HT1080 (cell line): ENCODE results near the gene GPR6. TPM values are rescaled to one million over a fixed set of nuclear protein-coding genes. Genes with fewer than 3 reads are reported as not detected.

Experiments used
- DNase-seq: peaks from one replicate; pipeline ENCODE4 v3.0.0-alpha.2; 2015; ENCODE audit warnings: low read depth
- polyA plus RNA-seq, 2 experiments: library from polyadenylated mRNA; depleted of rRNA; stranded (reverse); fragments of >200 nt; gene quantifications; 2 replicates each; pipeline ENCODE4 v1.2.3, GENCODE V29; 2015
- total RNA-seq: library from RNA; depleted of rRNA; stranded (reverse); fragments of >200 nt; shearing (Covaris generic); gene quantifications from 2 replicates; pipeline ENCODE4 v1.2.3, GENCODE V29; 2014; rRNA removed

Gene GPR6, protein sequence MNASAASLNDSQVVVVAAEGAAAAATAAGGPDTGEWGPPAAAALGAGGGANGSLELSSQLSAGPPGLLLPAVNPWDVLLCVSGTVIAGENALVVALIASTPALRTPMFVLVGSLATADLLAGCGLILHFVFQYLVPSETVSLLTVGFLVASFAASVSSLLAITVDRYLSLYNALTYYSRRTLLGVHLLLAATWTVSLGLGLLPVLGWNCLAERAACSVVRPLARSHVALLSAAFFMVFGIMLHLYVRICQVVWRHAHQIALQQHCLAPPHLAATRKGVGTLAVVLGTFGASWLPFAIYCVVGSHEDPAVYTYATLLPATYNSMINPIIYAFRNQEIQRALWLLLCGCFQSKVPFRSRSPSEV
- not detected in 2 replicates for total RNA-seq
- not detected in 2 replicates for polyA plus RNA-seq (2015; cell fraction: cytosol; rRNA removed)
- not detected in 2 replicates for polyA plus RNA-seq (2015; cell fraction: nucleus; rRNA removed)

DNA sequence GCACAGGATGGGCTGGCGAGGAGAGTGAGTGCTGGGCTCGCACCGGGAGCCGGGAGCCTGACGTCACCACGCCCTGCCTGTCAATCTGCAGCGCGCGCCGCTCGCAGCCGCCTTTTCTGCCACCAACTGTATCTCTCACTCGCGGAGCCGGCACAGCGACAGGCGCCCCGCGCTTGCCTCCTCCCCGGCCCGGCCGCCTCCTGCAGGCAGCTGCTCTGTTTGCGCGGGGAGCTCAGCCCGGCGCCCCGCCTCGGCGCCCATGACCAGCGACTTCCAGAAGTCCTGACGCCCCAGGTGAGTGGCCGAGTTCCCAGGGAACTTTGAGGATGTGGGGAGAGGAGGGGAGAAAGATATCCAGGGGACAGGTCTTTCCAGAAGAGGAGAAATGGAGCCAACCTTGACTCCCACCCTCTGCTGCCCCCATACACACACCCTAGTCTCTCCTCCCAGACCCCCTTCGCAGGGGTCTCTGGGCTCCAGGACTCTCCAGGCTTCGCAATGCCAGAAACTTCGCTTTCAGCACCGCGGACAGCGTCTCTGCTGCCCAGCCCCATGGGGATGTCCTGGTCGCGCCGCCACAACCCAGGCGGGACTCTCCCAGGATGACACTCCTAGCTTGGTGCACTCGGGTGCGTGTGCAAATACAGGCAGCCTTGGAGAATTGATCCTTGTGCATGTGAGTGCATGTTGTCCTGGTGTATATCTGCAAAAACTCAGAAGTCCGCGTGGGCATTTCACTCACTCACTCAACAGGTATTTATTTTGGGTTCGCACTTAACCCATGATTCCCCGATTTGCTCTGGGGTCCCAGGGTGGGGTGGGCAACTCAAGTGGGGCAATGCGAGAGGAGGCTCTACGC is at the start of gene GPR6:
GPR6 (plus strand) TSS at position 138 of the 859 bp plus-strand sequence. CDS start 802 bp downstream, outside the sequence.
- peak; percentile 23 for DNase-seq

DNA sequence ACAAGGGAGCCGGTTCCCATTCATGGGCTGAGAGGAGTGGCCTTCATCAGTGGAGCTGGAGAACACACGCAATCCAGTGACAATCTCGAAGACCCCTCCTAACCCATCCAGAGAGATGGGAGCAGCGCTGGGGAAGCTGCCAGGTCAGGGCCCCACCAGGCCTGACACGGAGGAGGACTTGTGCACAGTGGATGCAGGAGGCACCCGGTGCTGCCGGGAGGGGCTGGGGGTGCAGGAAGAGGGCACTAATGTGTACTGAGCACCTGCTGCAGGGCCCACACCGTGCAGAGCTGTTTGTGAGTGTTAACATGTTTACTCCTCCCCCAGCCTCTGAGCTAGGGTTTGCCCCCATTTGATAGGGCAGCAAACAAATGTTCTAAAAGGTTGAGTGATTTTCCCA is 43.8 kb upstream of the GPR6 start:
- DNase-seq, result no peak

DNA sequence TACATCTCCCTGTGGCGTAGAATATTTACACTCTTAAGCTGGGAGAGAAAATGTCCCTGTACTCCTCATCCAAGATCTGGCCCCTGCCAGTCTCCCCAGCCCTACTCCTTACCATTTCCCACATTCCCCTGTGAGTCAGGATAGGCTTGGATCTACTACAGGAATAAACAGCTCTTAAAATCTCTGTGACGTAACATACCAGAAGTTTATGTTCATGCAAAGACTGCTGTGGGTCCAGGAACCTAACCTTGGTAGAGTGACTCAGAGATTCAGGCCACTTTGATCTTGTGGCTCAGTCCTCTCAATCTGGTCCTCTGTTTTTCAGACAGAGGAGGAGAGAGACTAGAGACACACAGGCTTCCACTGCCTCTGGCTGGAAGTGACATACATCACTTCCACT is 38.5 kb upstream of the GPR6 start:
- DNase-seq, result peak; percentile 86

DNA sequence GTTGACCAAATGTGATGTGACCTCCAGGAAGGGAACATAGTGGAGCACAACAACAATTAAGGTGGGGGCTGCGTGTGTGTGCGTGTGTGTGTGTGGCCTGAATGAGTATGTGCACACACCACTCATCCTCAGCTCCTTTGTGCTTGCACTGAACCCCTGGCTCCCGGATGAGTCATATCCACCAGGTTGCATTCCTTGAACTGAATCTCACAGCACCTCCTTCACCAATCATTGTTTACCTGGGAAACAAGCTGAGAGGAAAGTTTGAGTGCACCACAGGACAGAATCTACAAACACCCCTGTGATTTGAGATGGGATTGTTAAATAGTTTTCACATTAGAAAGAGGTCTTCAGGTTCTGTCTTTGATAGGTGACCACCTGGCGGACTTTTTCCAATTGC is 33.7 kb upstream of the GPR6 start:
- peak; percentile 60 for DNase-seq

DNA sequence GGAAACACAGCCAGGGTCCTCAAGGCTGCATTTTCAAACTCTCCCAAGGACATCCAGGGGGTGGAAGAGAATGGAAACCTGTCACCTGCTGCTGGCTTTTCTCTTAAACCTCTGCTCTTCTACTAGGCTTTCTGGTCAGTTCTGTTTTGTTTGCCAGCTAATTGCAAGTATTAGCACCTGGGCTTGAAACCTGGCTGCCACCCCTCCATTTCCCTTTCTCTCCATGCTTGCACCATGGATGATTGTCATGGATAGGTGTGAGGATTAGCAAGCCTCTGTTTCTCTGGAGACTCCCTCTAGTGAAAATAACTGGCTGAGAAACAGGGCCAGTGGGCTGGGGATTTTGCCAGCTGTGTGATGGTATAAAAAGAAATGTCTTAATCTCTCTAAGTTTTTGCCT is 33.0 kb upstream of the GPR6 start:
- DNase-seq, result no peak

DNA sequence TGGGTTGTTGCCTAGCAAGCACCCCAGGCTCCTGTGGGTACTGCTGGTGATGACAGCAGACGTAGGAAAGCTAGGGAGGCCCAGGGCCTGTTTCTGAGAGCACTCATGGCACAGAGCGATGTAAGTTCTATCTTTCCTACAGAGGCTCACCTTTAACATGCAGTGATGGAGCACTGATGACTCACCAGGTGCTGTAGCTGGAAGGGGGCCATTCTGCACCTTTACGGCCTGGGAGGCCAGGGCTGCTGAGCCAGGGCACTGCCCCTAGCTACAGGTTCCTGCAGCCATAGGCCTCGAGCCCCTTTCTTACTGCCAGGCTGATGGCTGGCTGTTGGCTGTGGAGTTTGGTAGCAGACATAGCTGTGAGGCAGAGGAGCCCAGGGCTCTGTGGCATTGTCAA is 31.1 kb upstream of the GPR6 start:
- no peak for DNase-seq

DNA sequence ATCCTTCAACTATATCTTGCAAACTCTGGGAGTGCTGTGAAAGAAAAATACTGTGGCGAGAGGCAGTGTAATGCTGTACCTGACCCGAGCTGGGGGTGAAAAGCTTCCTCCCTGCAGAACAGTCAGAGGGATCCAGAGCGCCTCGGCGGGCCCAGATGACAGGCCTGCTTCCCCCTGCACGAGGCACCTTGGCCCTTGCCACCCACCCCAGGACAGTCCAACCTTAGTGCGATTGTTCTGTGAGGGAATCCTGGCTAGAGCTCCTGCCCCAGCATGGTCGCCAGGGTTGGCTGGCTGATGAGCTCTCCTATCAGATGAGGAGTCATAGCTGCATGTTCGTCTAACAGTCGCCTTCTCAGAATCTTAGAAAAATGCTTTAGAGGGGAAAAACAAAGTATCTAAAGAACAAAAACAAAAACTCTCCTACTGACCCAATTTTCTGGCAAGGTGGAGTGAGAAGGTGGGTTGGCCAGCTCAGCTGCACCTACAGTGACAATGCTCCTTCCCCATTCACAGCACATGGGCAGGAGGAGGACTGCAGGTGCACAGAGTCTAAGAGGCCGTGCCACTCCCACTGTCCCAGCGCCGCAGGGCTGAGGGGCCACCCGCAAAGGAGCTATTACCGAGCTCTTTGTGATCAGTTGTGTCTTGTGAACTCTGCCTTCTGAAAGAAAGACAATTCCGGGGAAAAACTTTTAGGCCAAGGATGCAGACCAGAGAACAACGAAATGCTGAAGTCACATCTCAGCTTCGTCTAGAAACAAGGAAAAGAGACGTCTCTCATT is 28.6 kb upstream of the GPR6 start:
- no peak for DNase-seq

DNA sequence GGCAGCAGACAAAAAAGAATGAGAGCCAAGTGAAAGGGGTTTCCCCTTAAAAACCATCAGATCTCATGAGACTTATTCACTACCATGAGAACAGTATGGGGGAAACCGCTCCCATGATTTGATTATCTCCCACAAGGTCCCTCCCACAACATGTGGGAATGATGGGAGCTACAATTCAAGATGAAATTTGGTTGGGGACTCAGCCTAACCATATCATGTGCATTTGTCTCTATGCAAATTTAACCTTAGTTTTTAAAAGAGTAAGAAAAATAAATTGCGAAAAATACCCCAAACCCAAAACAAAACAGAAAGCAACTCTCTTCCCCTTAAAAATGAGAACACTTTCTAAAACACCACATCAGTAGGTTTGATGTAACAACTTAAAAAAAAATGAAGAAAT is 22.6 kb upstream of the GPR6 start:
- DNase-seq, result no peak

DNA sequence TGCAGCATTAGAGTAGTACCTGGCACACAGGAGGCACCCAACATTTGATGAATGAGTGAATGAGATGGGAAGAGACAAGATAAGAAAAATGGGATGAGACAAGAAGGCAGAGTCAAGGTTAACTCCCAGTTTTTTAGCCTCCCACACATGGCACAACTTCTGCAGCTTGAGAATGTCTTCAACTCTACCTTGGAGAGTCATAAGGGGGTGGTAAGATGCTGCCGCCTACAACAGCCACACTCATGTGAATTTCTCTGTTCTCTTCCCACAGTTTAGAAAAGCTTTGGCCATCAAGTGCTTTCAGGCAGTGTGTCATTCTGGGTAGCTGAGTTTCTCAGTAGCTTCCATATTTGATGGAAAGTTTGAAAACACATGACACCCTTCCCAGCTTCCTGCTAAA is 19.5 kb upstream of the GPR6 start:
- no peak for DNase-seq

DNA sequence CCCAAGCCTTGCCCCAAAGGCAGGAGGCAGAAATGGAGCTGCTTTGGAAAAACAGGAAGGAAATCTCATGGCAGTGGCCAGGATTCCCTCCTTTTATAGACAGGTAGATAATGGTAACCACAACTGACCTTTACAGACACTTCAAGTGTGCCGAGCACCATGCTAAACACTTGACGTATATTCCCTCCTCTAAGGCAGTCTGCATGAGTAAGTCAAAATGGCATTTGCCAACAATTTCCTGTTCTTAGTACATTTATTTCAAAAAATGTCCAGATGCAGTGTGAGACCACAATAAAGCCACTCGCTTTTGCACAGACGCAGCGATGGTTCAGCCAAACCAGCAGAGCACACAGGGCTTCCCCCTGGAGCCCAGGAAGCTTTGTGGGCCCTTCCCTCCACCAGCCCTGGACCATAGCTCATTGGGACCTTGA is 16.5 kb upstream of the GPR6 start:
- peak; percentile 94 for DNase-seq

DNA sequence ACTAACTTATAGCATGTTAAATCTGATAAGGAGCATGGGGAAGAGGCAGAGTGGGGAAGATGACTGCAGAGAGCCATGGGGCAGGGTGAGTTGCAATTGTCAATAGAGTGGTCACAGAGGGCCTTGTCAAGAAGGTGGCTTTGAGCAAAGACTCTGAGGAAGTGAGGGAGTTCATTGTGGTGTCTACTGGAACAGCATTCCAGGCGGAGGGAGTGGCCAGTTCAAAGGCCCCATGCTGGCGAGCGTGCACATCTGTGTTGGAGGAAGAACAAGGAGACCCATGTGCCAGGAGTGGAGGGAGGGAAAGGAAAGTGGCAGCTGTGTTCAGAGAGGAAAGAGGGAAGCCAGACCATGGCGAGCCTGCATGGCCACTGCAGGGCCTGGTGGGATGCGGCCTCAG is 15.8 kb upstream of the GPR6 start:
- DNase-seq, result peak; percentile 29

DNA sequence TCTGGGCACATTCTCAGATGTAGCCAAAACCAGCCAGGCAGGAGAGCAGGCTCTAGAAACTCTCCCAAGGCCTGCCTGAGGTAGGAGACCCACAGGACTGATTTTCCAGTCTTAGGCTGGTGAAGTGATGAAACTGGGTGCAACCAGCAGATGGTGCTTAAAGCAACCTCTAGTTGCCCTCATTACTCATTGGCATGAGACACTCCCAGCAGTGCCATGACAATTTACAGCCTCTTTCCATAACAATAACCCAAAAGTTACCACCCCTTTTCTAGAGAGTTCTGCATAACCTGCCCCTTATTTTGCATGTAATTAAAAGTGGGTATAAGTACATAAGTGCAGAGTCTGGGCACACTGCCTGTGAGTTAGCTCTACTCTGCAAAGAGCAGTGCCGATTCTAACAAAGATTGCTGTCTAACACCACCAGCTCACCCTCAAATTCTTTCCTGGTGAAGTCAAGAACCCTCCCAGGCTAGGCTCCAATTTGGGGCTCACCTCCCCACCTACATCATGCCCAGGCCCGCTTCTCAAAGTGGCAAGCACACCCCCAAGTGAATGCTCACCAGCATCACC is 14.4 kb upstream of the GPR6 start:
- no peak for DNase-seq

DNA sequence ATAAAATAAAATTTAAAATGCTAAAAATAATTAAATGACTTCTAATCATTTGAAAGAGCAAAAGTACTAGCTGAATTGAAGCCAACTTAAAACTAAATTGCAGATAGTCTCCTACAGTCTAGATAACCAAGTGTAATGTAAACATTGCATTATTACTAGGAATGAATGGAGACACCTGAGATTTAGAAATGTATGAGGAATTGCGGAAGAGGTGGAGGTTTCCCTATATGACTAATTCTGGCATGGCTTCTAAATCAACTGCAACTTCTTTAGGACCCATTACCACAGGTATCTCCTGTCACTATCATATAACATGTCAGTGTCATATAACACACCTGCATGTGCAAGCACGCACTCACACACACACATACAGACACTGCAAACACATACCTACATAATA is 13.2 kb upstream of the GPR6 start:
- DNase-seq, result no peak

DNA sequence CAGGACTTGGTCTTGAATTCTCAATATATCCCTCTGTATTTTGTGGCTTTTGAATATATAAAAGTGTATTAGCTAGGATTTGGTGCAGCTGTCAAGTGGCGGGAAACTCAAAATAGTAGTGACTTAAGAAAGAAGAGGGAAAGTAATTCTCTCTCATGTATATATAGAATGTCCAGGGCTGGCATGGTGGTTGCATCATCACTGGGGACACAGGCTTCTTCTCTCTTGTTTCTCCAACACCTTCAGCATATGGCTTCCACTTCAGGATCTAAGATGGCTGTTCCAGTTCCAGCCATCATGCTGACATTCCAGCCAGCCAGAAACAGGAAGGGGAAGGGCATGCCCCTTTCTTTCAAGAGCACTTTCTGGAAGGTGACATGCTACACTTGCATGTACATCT is 11.8 kb upstream of the GPR6 start:
- DNase-seq, result no peak

DNA sequence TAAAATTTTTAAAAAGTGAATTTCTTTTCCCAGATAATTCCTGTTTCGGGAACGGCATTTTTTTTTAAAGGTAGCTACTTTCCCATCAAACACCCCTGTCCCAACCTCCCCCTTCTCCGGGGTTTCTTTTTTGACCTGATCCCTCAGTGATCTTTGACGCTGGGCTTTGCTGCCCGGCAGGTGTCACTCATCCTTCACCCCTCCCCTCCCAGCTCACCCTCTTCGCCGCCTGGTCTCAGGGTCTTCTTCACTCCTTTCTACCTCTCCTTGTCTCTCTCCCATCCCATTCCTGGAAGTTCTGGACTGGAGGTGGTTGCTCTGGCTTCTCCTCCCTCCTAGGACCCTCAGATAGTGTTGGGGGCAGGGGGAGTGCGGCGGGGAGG is 329 bp upstream of the GPR6 start:
- DNase-seq, result no peak

DNA sequence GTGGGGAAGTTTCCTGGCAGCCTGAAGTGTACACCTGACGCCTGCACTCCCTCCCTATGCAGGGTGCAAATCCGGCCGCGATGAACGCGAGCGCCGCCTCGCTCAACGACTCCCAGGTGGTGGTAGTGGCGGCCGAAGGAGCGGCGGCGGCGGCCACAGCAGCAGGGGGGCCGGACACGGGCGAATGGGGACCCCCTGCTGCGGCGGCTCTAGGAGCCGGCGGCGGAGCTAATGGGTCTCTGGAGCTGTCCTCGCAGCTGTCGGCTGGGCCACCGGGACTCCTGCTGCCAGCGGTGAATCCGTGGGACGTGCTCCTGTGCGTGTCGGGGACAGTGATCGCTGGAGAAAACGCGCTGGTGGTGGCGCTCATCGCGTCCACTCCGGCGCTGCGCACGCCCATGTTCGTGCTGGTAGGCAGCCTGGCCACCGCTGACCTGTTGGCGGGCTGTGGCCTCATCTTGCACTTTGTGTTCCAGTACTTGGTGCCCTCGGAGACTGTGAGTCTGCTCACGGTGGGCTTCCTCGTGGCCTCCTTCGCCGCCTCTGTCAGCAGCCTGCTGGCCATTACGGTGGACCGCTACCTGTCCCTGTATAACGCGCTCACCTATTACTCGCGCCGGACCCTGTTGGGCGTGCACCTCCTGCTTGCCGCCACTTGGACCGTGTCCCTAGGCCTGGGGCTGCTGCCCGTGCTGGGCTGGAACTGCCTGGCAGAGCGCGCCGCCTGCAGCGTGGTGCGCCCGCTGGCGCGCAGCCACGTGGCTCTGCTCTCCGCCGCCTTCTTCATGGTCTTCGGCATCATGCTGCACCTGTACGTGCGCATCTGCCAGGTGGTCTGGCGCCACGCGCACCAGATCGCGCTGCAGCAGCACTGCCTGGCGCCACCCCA is 1.2 kb downstream of the GPR6 start:
- DNase-seq, result no peak

DNA sequence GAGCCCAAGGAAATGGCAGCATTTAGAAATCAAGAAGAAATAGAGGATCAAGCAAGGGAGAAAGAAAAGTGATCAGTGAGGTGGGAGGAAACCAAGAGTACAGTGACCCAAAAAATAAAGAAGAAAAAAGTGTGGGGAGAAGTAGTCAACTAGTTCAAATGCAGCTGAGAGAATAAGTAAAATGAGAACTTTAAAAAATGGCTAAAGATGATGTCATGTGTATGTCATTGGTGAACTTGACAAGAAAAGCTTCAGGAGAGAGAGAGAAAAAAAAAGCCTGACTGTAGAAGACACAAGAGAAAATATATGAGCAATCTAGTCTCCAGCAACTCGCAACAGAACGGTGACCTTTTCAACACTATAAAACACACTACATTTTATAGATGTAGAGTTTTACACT is 6.3 kb downstream of the GPR6 start:
- no peak for DNase-seq

DNA sequence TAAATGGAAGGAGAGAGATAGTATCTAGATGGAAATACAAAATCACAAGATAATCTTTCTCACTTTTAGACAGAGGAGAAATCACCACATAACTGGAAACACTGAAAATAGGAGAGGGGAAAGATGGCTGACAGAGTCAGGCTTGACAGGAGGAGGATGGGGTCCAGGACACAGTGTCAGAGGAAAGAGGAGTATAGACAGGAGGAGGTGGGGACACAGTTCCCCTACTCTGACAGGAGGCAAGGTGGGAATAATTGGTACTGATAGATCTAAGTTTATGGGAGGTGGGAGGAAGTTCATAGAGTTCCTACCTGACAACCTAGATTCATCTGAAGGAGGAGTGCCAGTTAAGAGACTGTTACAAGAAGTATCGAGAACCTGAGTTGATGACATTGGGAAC is 9.1 kb downstream of the GPR6 start:
- DNase-seq, result no peak

DNA sequence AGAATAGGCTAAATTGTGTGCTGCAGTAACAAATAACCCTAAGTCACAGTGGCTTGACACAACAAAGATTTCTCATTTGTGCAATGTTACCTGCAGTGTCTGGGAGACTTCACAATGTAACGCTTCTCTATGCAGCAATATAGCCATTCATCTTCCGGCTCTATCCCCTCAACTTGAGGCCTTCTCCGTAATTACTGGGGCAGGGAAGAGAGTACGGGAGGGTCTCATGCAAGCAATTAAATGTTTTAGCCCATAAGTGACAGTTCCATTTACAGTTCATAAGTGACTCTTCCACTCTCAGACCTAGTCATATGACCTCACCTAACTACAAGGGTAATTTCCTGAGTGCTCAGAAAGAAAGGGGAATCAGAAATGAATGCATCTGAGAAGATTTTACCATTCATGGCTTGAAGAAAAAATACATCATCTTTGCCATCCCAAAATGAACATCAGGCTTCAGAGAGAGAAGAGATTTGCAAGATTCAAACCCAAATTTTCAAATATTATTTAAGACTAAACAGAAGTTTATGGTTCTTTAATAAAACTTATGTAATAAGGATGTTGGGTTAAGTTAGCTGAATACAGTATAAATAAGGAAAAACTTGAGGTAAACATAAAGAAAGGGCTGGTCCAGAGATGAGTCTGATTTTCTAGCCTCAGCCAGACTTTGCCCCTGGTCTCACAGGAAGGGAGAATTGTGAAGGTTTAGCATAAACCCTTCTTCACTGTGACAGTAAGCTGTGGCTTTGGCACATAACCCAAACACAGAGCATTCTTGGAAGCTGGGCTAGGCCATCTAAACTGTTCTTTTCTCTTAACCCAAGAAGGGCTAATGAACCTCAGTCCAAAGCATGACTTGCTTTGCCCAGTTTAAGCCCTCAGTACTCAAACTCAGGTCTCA is 13.3 kb downstream of the GPR6 start:
- no peak for DNase-seq
